GM19099 (cell line): ENCODE measurements around the gene TRABD2B.

Experiments
- POLR2A ChIP-seq: IDR thresholded peaks from 3 replicates; pipeline ENCODE4 v1.6.1; 2011; ENCODE audit warnings: low read depth; ENCODE audit not compliant: insufficient read length; ENCODE audit errors: extremely low read depth

TRABD2B gene

DNA sequence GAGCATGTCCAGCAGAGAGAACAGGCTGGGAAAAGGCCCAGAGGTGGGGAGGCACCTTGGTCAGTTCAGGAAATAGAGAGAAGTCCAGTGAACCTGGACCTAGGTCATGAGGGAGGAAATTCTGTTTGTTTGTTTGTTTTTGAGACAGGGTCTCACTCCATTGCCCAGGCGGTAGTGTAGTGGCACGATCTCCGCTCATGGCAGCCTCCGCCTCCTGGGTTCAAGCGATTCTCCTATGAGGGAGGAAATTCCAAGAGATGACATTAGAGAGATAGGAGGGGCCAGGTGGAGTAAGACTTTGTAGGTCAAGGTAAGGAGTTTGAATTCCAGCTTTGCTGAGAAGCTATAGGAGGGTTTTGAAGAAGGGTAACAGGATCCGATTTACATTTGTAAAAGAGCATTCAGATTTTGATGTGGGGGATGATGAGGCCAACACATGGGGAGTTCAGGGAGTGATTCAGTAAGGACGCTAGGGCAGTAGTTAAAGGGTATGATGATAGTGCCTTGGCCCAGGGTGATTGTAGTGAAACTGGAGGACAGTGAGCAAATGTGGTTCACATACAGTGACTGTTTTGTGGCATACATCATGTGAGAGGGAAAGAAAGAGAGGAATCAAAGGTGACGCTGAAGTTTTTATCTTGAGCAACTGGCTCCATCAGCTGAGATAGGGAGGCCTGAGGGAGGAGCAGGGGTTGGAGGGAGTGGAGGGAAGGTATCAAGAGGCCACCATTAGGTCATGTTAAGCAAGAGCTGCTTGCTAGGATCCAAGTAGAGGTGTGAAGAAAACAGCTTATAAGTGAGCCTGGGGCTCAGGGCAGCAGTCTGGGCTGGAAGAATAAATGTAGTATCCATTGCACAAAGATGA is 8.3 kb upstream of the TRABD2B start:
- no peak for TF ChIP-seq POLR2A

DNA sequence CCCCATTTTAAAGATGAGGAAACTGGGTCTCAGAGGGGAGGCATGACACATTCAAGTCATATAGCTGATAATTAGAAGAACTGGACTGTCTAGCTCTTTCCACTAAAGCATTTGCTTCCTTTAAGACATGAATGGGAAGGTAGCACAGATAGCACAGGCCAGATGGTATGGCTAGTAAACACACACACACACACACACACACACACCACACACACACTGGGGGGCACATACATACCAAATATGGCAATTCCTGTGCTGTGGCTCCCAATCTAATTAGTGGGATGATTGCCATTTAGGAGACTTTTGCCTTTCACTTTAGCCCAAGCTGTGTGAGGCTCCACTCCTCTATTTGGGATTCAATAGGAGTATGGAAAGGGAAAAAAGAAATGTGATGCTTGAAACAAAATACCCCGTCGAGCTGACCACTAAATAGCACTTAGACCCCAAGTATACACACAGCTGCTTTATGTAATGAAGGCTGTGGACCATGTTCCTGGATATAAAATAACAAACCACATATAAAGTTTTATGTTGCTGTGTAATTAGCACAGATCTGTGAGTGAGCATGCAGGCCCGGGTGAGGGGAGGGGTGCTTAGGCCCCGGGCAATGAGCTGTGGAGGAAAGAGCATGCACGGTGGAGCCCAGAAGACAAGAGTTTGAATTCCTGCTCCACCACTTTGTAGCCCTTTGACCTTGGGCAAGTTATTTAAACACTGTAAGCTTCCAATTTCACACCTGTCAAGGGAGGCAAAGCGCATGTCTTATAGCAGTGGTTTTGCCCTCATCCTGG is 6.8 kb upstream of the TRABD2B start:
- TF ChIP-seq POLR2A, result no peak

DNA sequence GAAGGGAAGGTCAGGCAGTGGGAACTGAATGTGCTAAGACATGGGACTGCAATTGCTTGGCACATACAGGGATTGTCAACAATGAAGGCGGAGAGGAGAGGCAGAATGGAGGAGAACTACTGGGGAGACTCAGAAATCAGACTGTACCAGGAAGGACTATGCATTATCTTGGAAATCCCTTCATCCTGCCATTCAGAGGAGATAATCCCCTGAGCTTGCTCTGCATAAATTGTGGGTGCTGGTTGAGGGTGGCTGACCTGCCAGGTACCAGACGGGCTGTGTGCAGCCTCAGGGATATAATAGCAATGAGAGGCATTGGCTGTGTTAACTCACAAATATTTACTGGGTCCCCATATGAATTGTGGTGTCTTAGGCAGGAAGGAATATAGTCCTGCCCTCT is 5.0 kb upstream of the TRABD2B start:
- TF ChIP-seq POLR2A, result no peak

GRCh38 chr1:48001696-48002095 is 4.5 kb upstream of the TRABD2B start:
- no peak for TF ChIP-seq POLR2A

DNA sequence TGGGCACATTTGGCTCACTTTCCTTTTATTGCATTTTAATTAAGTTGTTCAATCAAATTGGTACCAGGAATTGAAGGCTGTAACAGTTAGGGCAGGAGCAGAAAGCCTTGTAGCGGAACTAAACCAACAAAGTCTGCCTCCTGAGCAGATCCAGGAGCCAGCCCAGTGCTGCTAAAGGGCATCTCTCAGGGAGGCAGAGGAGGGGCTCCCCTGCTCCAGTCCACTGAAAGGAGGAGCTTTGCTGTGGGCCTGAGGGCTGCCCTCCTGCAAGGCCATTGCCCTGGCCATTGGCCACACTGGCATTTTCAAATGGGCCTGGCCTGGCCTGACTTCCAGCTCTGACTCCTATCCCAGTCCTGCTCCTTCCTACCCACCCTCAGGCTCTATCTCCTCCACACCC is 3.7 kb upstream of the TRABD2B start:
- TF ChIP-seq POLR2A, result no peak

GRCh38 chr1:47999097-47999496 is 1.9 kb upstream of the TRABD2B start:
- TF ChIP-seq POLR2A, result no peak

- TF ChIP-seq POLR2A, result no peak
These were observed 1.3 kb upstream of the TRABD2B start for GRCh38 chr1:47998396-47998990.

- no peak for TF ChIP-seq POLR2A
These were observed 569 bp downstream of the TRABD2B start for GRCh38 chr1:47996406-47997226.

DNA sequence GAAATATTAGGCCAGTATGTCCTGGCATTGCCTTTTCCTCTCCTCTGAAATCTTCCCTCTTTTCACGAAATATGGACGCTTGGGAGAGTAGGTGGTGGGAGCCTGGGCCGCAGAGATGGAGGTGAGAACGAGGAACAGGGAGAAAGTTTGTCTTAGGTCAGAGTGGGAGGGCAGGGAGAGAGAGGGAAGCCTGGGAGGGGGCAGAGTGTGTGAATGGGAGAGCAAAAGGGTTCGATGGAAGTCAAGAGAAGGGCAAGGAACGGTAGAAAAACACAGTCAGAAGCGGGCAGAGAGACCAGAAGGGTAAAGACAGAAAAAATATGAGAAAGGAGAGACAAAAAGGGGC is 1.2 kb downstream of the TRABD2B start:
- no peak for TF ChIP-seq POLR2A

GRCh38 chr1:47995306-47996050 is 1.7 kb downstream of the TRABD2B start:
- no peak for TF ChIP-seq POLR2A

- no peak for TF ChIP-seq POLR2A
These were observed 3.1 kb downstream of the TRABD2B start for GRCh38 chr1:47993881-47994625.

GRCh38 chr1:47993416-47993740 is 3.8 kb downstream of the TRABD2B start:
- TF ChIP-seq POLR2A, result no peak

GRCh38 chr1:47992720-47993415 is 4.3 kb downstream of the TRABD2B start:
- TF ChIP-seq POLR2A, result no peak
